ENCODE measurements around the gene TLCD3B.

TLCD3B gene

DNA sequence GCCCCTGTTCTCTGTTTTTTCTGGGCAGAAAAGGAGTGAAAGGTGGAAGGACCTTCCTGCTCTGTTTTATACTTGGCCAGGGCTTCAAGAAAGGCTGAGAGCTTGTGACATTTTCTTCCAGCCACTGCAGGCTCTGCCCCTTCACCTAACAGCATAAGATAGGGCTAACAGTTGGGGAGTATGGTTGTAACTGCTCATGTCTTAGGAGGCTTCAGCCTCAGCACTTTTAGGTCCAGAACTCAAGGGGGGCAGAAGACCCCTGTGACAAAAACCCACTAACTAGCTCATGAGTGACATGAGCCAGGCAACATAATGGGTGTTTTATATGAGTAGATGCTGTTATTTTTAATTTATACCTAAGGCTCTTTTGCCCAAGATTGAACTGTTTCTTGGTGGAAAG, 39.4 kb upstream of the TLCD3B start:
- ChIA-PET POLR2A (interaction anchor here (0.7 kb wide), 1 partner anchor 804 kb away, joined by 4 read pairs; no protein-coding TSS in a partner anchor), CTCF (interaction anchor here (1.0 to 3.5 kb wide), 2 partner anchors 21 to 23 kb away, joined by 3 to 21 read pairs; partner anchors contain the start of gene TBX6)
- DNase-seq (ENCODE audit: extremely low spot score), result no peak
- TF ChIP-seq, protein P1, sequence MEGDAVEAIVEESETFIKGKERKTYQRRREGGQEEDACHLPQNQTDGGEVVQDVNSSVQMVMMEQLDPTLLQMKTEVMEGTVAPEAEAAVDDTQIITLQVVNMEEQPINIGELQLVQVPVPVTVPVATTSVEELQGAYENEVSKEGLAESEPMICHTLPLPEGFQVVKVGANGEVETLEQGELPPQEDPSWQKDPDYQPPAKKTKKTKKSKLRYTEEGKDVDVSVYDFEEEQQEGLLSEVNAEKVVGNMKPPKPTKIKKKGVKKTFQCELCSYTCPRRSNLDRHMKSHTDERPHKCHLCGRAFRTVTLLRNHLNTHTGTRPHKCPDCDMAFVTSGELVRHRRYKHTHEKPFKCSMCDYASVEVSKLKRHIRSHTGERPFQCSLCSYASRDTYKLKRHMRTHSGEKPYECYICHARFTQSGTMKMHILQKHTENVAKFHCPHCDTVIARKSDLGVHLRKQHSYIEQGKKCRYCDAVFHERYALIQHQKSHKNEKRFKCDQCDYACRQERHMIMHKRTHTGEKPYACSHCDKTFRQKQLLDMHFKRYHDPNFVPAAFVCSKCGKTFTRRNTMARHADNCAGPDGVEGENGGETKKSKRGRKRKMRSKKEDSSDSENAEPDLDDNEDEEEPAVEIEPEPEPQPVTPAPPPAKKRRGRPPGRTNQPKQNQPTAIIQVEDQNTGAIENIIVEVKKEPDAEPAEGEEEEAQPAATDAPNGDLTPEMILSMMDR (IDR thresholded peaks at IDR 0.05; ENCODE audit: control extremely low read depth, extremely low read depth, low read depth, missing control alignments), result no peak

DNA sequence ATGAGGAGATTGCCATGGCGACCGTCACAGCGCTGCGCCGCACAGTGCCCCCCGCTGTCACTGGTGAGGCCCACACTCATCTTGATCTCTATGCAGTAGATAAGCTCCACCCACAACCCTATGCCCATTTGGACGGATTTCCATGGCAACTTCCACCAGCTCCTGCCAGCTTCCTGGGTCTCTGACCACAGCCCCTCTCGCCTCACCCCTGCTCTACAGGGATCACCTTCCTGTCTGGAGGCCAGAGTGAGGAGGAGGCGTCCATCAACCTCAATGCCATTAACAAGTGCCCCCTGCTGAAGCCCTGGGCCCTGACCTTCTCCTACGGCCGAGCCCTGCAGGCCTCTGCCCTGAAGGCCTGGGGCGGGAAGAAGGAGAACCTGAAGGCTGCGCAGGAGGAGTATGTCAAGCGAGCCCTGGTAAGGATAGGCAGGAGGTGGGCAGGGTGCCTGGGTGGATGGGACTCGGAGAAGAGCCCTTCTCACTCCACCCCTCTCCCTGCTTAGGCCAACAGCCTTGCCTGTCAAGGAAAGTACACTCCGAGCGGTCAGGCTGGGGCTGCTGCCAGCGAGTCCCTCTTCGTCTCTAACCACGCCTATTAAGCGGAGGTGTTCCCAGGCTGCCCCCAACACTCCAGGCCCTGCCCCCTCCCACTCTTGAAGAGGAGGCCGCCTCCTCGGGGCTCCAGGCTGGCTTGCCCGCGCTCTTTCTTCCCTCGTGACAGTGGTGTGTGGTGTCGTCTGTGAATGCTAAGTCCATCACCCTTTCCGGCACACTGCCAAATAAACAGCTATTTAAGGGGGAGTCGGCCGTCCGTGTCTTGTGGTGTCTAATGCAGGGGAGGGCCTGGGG, 38.8 kb upstream of the TLCD3B start:
- TF ChIP-seq, protein P1 (IDR thresholded peaks at IDR 0.05; ENCODE audit: control extremely low read depth, extremely low read depth, low read depth, missing control alignments), result no peak
- ChIA-PET CTCF (interaction anchor here (1.0 to 3.5 kb wide), 3 partner anchors 10 to 24 kb away, joined by 3 to 21 read pairs (median 5); partner anchors contain the start of gene TBX6), POLR2A (interaction anchor here (1.5 kb wide), 1 partner anchor 22 kb away, joined by 4 read pairs; the partner anchor contains the start of gene TBX6)
- no peak for DNase-seq (ENCODE audit: extremely low spot score)

- CTCF ChIA-PET, result interaction anchor here (1.5 to 3.5 kb wide), 2 partner anchors 11 to 23 kb away, joined by 5 to 21 read pairs; partner anchors contain the start of gene TBX6
- TF ChIP-seq, protein P1 (IDR thresholded peaks at IDR 0.05; ENCODE audit: control extremely low read depth, extremely low read depth, low read depth, missing control alignments), result peak; percentile 18
- POLR2A ChIA-PET, result interaction anchor here (0.5 to 1.5 kb wide), 3 partner anchors 9 to 23 kb away, joined by 3 to 4 read pairs (median 3); partner anchors contain the start of gene TBX6
- no peak for DNase-seq (ENCODE audit: extremely low spot score)
Observed at GRCh38 chr16:30068750-30069610, 37.9 kb upstream of the TLCD3B start.

- ChIA-PET POLR2A (interaction anchor here (0.5 to 1.5 kb wide), 3 partner anchors 9 to 24 kb away, joined by 3 to 4 read pairs (median 3); partner anchors contain the start of gene TBX6), CTCF (interaction anchor here (0.7 to 1.5 kb wide), 3 partner anchors 8 to 24 kb away, joined by 3 to 7 read pairs (median 5); partner anchors contain the start of gene PPP4C)
Observed at GRCh38 chr16:30068333-30068732, 37.3 kb upstream of the TLCD3B start.

DNA sequence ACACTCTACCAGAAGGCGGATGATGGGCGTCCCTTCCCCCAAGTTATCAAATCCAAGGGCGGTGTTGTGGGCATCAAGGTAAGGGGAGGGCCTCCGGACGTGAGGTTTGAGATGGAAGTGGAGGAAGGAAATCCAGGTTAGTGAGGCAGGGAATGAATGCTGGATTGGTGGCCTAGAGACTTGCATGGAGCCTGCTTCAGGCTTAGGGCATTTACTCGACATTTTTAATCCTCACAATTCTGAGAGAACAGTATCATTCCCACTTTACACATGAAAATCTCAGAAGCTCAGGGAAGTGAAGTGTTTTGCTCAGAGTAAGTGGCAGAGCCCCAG, 36.5 kb upstream of the TLCD3B start:
- TF ChIP-seq, protein P1 (IDR thresholded peaks at IDR 0.05; ENCODE audit: control extremely low read depth, extremely low read depth, low read depth, missing control alignments), result no peak
- no peak for DNase-seq (ENCODE audit: extremely low spot score)
- ChIA-PET CTCF (interaction anchor here (1.5 to 3.2 kb wide), 2 partner anchors 9 to 24 kb away, joined by 7 to 21 read pairs; partner anchors contain the start of genes PPP4C and TBX6), POLR2A (interaction anchor here (0.7 kb wide), 1 partner anchor 249 kb away, joined by 4 read pairs; no protein-coding TSS in a partner anchor)

More at GRCh38 chr16:30068333-30068732, 37.3 kb upstream of the TLCD3B start:
- DNase-seq (ENCODE audit: extremely low spot score), result no peak
- TF ChIP-seq, protein P1 (IDR thresholded peaks at IDR 0.05; ENCODE audit: control extremely low read depth, extremely low read depth, low read depth, missing control alignments), result no peak
